ENCODE measurements around the gene RAB11FIP2. TPM values are rescaled to one million over a fixed set of nuclear protein-coding genes. Genes with fewer than 3 reads are reported as not detected.

The RAB11FIP2 gene
- total and polyA plus RNA-seq, 4 donors, result 3.0 to 11.5 (median 6.0) TPM

GRCh38 chr10:118020365-118020764, 26.4 kb downstream of the RAB11FIP2 start:
- WGBS, result 87% methylated on average over 3 of the region's 3 CpGs
- no peak overlapping the region for H3K9ac ChIP-seq (ENCODE audit: low read depth in 1 of 2, low read length in 2 of 2)
- H3K4me3 ChIP-seq (ENCODE audit: low read depth in 1 of 3, low read length in 3 of 3), result no peak overlapping the region
- H3K9me3 ChIP-seq (ENCODE audit: control insufficient read depth in 4 of 4, low read length in 3 of 4), result no peaks in the 10 kb centered on the region
- no peaks in the 10 kb centered on the region for H3K4me1 ChIP-seq (ENCODE audit: control insufficient read depth in 4 of 4, insufficient read depth in 4 of 4, low read length in 3 of 4)
- no peaks in the 10 kb centered on the region for H3K27me3 ChIP-seq (ENCODE audit: control insufficient read depth in 4 of 4, insufficient read depth in 4 of 4, low read length in 3 of 4)
- no peak overlapping the region for H3K27ac ChIP-seq (ENCODE audit: low read depth in 1 of 2, low read length in 2 of 2)
- DNase-seq (ENCODE audit: low spot score), result no peak
- H3K36me3 ChIP-seq (ENCODE audit: control insufficient read depth in 4 of 4, insufficient read depth in 3 of 4, low read depth in 1 of 4, low read length in 3 of 4), result peaks cover 0 to 2% (median 0%) of the 10 kb centered on the region in 4 donors
- TF ChIP-seq MAX (IDR thresholded peaks at IDR 0.05) (no peak), RXRA (IDR thresholded peaks at IDR 0.05) (no peak), REST (IDR thresholded peaks at IDR 0.05) (no peak), FOXA1 (IDR thresholded peaks at IDR 0.05) (no peak)

GRCh38 chr10:118017850-118018249, 28.9 kb downstream of the RAB11FIP2 start:
- no peak overlapping the region for H3K27ac ChIP-seq (ENCODE audit: low read depth in 1 of 2, low read length in 2 of 2)
- H3K4me1 ChIP-seq (ENCODE audit: control insufficient read depth in 4 of 4, insufficient read depth in 4 of 4, low read length in 3 of 4), result no peaks in the 10 kb centered on the region
- TF ChIP-seq TAF1 (conservative IDR thresholded peaks at IDR 0.05) (no peak), FOXA2 (IDR thresholded peaks at IDR 0.05) (no peak), NR2F2 (IDR thresholded peaks at IDR 0.05) (no peak), MAX (IDR thresholded peaks at IDR 0.05) (no peak), RXRA (IDR thresholded peaks at IDR 0.05) (no peak), REST (IDR thresholded peaks at IDR 0.05) (no peak)
- no peak overlapping the region for H3K9ac ChIP-seq (ENCODE audit: low read depth in 1 of 2, low read length in 2 of 2)
- WGBS, result 92% methylated on average over 5 of the region's 5 CpGs
- no peaks in the 10 kb centered on the region for H3K27me3 ChIP-seq (ENCODE audit: control insufficient read depth in 4 of 4, insufficient read depth in 4 of 4, low read length in 3 of 4)
- no peaks in the 10 kb centered on the region for H3K9me3 ChIP-seq (ENCODE audit: control insufficient read depth in 4 of 4, low read length in 3 of 4)
- H3K36me3 ChIP-seq (ENCODE audit: control insufficient read depth in 4 of 4, insufficient read depth in 3 of 4, low read depth in 1 of 4, low read length in 3 of 4), result peaks cover 0 to 2% (median 0%) of the 10 kb centered on the region in 4 donors
- no peak overlapping the region for H3K4me3 ChIP-seq (ENCODE audit: low read depth in 1 of 3, low read length in 3 of 3)
- DNase-seq (ENCODE audit: low spot score), result no peak

- no peaks in the 10 kb centered on the region for H3K4me1 ChIP-seq (ENCODE audit: control insufficient read depth in 4 of 4, insufficient read depth in 4 of 4, low read length in 3 of 4)
- H3K9ac ChIP-seq (ENCODE audit: low read depth in 1 of 2, low read length in 2 of 2), result no peak overlapping the region
- peaks cover 0 to 2% (median 0%) of the 10 kb centered on the region in 4 donors for H3K36me3 ChIP-seq (ENCODE audit: control insufficient read depth in 4 of 4, insufficient read depth in 3 of 4, low read depth in 1 of 4, low read length in 3 of 4)
- no peak overlapping the region for H3K4me3 ChIP-seq (ENCODE audit: low read depth in 1 of 3, low read length in 3 of 3)
- no peaks in the 10 kb centered on the region for H3K27me3 ChIP-seq (ENCODE audit: control insufficient read depth in 4 of 4, insufficient read depth in 4 of 4, low read length in 3 of 4)
- DNase-seq (ENCODE audit: low spot score), result no peak
- no peaks in the 10 kb centered on the region for H3K9me3 ChIP-seq (ENCODE audit: control insufficient read depth in 4 of 4, low read length in 3 of 4)
- TF ChIP-seq EGR1 (IDR thresholded peaks at IDR 0.05; ENCODE audit: low read depth in 2 of 2) (no peak), SP1 (IDR thresholded peaks at IDR 0.05) (no peak)
- no peak overlapping the region for H3K27ac ChIP-seq (ENCODE audit: low read depth in 1 of 2, low read length in 2 of 2)
- 97% methylated on average over 12 of the region's 12 CpGs for WGBS
Measured at GRCh38 chr10:118017071-118017740, 29.5 kb downstream of the RAB11FIP2 start.
